ENCODE measurements around the gene ANKRD13C.

- no peak for TF ChIP-seq POLR2AphosphoS5 (IDR thresholded peaks at IDR 0.05; ENCODE audit: low read depth, low read length)
- TF ChIP-seq PAX5 (IDR thresholded peaks at IDR 0.05; ENCODE audit: insufficient read depth, low read length, severe bottlenecking): no peak
- TF ChIP-seq POLR2A (IDR thresholded peaks at IDR 0.05; ENCODE audit: low read depth, low read length): no peak
- no peak for TF ChIP-seq POU2F2 (IDR thresholded peaks at IDR 0.05; ENCODE audit: low read depth, low read length)
- no peak for TF ChIP-seq TAF1 (IDR thresholded peaks at IDR 0.05; ENCODE audit: low read depth, low read length)
- TF ChIP-seq SPI1 (IDR thresholded peaks at IDR 0.05; ENCODE audit: low read depth, low read length): no peak
These were observed 66.4 kb downstream of the ANKRD13C start for GRCh38 chr1:70288166-70288565.
